Activated T-cell treated with anti-CD3 and anti-CD28 coated beads for 4 hours (primary cell): Measurements from ENCODE around the gene GNG2.

ENCODE experiments used
- DNase-seq: peaks from one replicate; pipeline ENCODE4 v3.0.0-alpha.2; 2020

Gene GNG2

GRCh38 chr14:51856792-51857296, 3.6 kb upstream of the GNG2 start:
- no peak for DNase-seq

GRCh38 chr14:51859131-51859530, 1.3 kb upstream of the GNG2 start:
- no peak for DNase-seq

DNA sequence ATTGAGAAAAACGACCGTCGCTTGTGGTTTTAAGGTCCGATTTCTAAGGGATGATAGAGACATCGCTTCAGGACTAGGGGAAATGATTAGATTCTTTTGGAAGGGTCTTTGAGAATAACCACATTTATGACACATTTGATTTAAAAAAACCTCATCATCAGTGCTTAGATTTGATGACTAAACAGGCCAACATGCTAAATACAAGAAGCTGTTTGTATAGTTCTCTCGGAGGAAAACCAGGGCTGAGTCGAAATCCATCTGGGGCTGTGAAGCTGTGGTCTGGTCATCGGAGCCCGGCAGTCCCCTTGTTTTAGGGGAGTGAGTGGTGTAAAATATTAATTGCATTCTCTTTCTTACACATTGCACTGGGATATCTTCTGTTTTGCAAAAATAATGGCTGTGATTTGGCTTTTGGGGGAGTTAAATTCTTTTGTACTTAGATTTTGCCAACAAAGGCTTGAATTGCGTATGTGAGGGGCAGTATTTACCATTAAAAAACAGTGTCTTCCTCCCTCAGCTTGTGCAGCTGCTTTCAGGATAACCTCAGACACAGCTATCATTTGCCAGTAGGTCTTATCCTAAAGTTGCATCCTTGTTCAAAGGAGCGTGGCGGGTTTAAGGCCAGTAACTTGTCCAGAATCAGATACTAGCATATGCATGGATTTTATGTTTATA, 550 bp downstream of the GNG2 start:
- DNase-seq = no peak

- no peak for DNase-seq
Observed at GRCh38 chr14:51862176-51862796, 1.9 kb downstream of the GNG2 start.

DNA sequence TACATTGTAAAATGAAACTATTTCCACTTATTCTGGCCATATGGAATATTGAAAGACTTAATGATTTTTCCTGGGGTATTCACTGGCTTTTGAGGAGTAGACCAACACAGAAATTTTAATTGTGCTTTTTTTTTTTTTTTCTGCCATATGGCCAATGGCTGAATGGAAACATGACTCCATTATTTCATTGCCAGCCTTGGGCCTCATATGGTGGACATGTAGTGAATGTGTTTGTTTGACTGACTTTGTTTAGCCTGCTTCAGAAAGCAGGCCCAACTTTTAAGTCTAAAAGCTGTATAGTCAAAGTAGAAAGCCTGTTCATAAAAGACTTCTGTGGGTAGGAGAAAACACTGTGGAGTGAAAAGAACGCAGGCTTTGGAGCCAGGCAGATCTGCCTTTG, 2.4 kb downstream of the GNG2 start:
- DNase-seq = no peak

DNA sequence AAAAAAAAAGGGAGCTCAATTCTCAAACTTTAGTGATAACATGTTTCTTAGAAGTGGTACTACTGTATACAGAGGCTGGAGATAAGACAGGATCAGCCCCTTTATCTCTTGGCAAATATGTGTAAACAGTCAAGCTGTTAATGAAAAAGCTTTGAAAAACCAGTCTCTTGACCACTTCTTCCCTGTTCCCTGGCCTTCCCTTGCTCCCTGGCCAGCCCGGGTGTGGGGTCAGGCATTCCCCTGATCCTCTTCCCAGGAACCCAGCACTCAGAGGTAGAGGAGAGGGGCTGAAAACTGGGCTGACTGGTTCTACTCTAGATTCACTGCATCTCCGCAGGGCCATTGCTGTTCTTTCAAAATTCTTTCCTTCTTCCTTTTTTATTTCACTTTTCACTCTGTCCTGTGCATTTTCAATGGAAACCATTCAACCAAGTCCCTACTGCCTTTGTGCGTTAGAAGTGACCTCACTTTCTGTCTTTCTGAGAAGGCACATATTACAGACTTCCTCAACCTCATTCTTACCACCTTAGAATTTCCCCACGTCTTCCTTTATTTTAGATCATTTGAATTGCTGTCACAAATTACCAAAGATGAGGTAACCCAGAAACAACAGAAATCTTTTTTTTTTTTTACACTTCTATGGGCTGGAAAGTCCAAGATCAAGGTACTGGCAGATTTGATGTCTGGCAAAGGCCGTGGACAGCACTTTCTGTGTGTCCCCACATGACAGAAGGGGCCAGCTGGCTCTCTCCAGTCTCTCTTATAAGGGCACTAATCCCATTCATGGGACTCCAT, 5.7 kb downstream of the GNG2 start:
- no peak for DNase-seq

GRCh38 chr14:51867741-51868140, 7.3 kb downstream of the GNG2 start:
- DNase-seq = no peak

GRCh38 chr14:51868405-51868804, 8.0 kb downstream of the GNG2 start:
- DNase-seq = no peak

GRCh38 chr14:51869411-51870100, 9.1 kb downstream of the GNG2 start:
- peak; percentile 39 for DNase-seq

DNA sequence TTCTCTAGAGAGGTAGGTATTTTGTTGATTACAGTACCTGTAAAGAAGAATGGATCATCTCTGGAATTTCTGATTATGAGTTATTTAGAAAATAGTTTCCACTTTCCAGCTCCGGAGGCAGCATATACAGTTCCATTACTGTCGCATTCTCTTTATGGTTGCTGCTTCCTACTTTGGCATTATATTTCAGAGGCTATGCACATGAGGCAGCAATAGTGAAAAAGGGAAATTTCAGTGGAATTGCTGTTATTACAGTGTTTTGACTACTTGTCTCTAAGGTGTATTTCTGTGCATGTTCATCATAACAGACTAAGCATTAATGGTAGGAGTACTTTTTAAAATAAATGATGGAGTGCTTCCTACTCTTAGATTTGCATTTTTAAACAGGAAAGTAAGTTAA, 10.2 kb downstream of the GNG2 start:
- no peak for DNase-seq

- DNase-seq = no peak
Observed at GRCh38 chr14:51871846-51872245, 11.4 kb downstream of the GNG2 start.

DNA sequence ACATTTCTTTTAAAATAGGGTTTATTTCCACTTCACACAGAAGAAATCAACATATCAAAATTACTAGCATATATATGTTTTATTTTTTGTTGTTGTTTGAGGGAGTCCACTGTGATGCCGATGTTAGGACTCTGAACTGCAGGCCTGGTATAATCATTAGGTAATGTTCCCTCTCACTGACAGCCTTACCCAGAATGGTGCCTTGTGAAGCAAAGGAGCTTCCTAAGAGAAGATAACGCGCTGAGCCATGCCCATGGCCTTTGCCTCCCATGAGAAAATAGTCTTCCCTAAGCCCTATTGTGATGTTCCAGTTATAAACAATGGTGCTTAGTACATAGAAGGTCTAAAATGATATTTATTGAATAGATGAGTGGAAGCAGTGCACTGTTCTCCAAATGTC, 12.0 kb downstream of the GNG2 start:
- DNase-seq = no peak

GRCh38 chr14:51873221-51873893, 12.9 kb downstream of the GNG2 start:
- no peak for DNase-seq

GRCh38 chr14:51877810-51878209, 17.4 kb downstream of the GNG2 start:
- DNase-seq = no peak

GRCh38 chr14:51879170-51879569, 18.8 kb downstream of the GNG2 start:
- DNase-seq = no peak

DNA sequence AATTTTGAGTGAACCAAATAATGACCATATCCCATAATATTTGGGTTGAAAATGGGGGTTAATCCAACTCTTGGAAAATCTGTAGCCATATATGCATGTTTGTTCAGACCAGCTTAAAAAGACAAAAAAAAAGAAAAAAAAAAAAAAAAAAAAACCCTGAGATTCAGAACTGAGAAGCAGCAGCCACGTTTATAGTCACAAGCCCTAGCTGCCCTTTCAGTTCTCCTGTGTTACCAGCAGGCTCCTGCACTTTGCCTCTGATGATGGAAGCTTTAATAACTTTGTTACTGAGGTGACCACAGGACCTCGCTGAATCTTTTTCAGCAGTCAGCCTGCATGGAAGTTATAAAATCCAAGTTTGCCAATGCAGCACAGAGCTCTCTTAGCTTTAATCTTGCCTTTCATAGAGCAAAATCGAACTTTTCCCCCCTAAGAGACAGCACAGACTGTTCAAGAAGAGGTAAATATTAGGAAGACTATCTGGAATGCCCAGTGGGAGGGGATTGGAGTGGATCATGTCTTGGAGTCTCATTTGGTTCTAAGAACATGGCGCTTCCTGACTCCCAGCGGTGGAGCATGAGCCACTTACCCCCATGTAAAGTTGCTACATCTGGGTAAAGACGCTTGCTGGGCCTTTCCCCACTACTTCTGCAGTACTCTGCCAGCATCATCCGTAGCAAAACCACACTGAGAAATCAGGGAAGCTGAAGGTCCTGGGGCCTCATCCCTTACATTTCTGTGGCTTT, 20.6 kb downstream of the GNG2 start:
- DNase-seq = no peak

DNA sequence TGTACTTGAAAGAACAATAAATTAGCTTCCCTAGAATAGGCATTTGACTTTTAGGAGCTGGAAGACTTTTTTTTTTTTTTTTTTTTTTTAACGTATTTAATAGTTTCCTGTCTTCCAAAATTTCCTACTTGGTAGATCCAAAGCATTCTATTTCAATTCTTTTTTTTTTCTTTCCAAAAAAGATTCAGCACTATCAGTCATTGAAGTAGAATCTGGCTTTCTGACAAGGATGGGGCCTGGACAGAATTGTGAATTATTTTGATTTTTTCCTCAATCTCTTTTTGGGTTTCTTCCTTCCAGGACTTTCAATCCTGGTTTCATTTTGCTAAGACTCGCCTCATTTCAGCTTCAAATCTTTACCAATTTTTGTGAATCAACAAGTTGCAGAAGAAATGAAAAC, 21.2 kb downstream of the GNG2 start:
- no peak for DNase-seq

DNA sequence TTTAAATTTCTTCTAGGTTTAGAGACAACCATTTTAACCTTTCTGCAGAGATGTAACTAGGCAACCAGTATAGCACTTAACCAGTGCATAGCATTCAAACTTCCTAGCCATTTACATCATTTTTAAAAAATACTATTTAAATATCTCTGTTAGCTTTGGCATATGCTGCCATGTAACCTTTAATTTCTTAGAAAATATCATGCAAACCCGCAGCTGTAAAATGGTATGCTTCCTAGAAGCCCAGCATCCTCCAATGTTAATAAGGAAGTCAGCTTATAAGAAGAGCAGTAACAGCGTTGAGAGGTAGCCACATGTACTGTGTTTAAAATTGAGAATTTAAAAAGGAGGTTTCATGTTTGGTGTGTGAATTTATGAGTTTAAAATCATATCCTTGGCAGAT, 22.8 kb downstream of the GNG2 start:
- no peak for DNase-seq

DNA sequence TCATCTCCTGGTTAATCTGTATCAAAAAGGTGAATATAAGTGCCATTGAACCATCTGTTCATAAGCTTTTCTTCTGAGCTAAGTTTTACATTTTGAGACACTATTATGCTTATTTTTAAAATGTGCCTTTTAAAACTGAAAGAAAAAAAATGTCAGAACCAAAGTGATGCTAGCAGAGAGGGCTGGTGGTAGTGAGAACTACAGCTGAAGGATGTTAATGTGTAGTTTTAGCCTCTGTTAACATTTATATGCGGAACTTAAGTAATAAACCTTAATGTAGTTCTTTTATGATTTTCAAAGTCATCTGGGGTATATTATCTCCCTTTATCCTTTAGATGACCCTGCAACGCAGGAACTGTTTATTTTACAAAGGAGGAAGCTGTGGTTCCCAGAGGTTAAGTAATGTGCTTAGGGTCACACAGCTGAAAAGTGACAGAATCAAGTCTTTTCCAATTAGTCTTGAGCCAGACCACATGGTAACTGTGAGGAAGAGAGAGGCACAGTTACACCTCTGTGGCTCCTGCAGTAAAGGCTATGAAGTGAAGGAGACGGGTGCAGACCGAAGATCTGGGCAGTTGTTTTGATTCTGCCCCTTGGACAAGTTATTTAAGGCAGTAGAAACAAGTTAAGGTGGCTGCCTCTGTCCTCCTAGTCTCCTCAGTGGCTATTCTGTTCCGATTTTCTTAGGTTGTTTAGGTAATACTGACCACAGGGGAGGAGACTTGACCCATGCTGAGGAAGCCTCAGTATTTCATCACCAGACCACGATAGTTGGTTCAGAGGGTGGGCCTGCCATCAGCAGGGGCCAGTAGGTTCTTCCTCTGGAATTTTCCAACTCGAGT, 23.9 kb downstream of the GNG2 start:
- DNase-seq = no peak

- no peak for DNase-seq
Observed at GRCh38 chr14:51889851-51890250, 29.4 kb downstream of the GNG2 start.

DNA sequence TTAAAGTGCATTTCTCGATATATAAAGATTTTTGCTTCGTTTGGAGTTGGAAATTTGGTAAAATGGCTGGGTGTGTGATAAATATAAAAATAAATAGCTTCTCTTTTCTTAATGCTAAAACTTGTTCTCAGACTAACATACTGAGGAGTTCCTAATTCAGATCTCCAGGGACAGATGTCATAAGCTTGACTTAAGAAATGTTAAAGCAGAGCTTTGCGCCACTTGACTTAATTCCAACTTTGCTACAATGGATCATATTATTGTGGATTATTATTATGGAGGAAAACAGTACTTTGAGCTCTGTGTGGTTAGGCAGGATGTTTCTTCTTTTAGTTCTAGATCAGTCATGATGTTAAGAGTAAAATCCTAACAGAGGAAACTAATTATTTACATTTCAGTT, 33.8 kb downstream of the GNG2 start:
- no peak for DNase-seq
